ENCODE results near the gene DTWD2. TPM values are rescaled to one million over a fixed set of nuclear protein-coding genes. Genes with fewer than 3 reads are reported as not detected.

DTWD2 gene
- total and polyA plus RNA-seq, 2 experiments from 2014 or later, result 4.1 to 15.4 TPM

DNA sequence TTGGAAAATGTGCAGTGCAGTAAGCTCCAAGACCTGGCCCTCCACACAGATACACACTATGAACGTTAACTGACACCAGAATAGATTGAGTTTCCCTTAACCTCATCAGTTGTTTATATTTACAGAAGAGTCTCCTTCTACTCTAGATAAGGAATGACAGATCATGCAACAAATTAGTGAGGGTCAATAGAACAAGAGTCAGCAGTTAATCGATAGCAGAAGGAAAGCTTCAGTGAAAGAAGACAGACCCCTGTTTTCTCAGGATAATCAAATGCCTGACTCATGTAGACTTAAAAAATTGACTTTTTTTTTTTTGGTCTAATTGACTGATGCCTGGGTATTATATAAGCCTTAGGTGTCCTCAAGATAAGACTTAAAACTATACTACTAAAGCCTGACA is 179.9 kb downstream of the DTWD2 start (continued):
- TF ChIP-seq ZNF331 (CRISPR knock-in tag; IDR thresholded peaks at IDR 0.05; ENCODE audit: low read depth) (no peak), JUNB (IDR thresholded peaks at IDR 0.05; ENCODE audit: unreplicated experiment) (no peak), EZH2phosphoT487 (IDR thresholded peaks at IDR 0.05; ENCODE audit: unreplicated experiment) (no peak), ZNF114 (CRISPR knock-in tag; IDR thresholded peaks at IDR 0.05) (no peak)
- TF ChIP-seq, protein P1, sequence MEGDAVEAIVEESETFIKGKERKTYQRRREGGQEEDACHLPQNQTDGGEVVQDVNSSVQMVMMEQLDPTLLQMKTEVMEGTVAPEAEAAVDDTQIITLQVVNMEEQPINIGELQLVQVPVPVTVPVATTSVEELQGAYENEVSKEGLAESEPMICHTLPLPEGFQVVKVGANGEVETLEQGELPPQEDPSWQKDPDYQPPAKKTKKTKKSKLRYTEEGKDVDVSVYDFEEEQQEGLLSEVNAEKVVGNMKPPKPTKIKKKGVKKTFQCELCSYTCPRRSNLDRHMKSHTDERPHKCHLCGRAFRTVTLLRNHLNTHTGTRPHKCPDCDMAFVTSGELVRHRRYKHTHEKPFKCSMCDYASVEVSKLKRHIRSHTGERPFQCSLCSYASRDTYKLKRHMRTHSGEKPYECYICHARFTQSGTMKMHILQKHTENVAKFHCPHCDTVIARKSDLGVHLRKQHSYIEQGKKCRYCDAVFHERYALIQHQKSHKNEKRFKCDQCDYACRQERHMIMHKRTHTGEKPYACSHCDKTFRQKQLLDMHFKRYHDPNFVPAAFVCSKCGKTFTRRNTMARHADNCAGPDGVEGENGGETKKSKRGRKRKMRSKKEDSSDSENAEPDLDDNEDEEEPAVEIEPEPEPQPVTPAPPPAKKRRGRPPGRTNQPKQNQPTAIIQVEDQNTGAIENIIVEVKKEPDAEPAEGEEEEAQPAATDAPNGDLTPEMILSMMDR (conservative IDR thresholded peaks at IDR 0.05; ENCODE audit: low read depth in 2 of 2), result no peak
- TF ChIP-seq, protein P2, sequence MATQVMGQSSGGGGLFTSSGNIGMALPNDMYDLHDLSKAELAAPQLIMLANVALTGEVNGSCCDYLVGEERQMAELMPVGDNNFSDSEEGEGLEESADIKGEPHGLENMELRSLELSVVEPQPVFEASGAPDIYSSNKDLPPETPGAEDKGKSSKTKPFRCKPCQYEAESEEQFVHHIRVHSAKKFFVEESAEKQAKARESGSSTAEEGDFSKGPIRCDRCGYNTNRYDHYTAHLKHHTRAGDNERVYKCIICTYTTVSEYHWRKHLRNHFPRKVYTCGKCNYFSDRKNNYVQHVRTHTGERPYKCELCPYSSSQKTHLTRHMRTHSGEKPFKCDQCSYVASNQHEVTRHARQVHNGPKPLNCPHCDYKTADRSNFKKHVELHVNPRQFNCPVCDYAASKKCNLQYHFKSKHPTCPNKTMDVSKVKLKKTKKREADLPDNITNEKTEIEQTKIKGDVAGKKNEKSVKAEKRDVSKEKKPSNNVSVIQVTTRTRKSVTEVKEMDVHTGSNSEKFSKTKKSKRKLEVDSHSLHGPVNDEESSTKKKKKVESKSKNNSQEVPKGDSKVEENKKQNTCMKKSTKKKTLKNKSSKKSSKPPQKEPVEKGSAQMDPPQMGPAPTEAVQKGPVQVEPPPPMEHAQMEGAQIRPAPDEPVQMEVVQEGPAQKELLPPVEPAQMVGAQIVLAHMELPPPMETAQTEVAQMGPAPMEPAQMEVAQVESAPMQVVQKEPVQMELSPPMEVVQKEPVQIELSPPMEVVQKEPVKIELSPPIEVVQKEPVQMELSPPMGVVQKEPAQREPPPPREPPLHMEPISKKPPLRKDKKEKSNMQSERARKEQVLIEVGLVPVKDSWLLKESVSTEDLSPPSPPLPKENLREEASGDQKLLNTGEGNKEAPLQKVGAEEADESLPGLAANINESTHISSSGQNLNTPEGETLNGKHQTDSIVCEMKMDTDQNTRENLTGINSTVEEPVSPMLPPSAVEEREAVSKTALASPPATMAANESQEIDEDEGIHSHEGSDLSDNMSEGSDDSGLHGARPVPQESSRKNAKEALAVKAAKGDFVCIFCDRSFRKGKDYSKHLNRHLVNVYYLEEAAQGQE (IDR thresholded peaks at IDR 0.05; ENCODE audit: unreplicated experiment), result no peak

DNA sequence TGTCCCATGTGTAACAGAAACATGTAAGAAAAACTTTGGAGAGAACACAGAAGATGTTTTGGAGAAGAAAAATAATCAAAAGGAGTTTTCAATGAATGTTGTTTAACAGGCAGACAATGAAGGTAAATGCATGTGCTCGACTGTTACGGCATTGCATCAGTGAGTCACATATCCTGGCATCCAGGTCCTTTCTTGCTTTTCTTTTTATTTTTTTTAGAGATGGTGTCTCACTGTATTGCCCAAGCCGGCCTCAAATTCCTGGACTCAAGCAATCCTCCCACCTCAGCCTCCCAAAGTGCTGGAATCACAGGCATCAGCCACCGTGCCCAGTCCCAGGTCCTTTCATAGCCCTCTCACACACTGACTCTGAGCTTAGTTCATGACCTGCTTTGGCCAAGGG is 181.8 kb downstream of the DTWD2 start:
- Histone ChIP-seq H2AFZ (no peak overlapping the region), H3K9me2 (ENCODE audit: insufficient read depth) (peaks cover 7% of the 10 kb centered on the region; the same call in 1 of the 2 replicates), H3K4me1 (ENCODE audit: insufficient read depth) (no peaks in the 10 kb centered on the region), H3K27ac (ENCODE audit: low read depth) (no peak overlapping the region), H3K4me2 (no peak overlapping the region), H3K4me3 (no peak overlapping the region), H3K79me2 (replicated peaks; ENCODE audit: insufficient read depth) (no peaks in the 10 kb centered on the region), H3K36me3 (ENCODE audit: insufficient read depth) (no peaks in the 10 kb centered on the region), H4K20me1 (replicated peaks; ENCODE audit: insufficient read depth) (no peaks in the 10 kb centered on the region), H3F3A (replicated peaks; ENCODE audit: low read depth) (no peaks in the 10 kb centered on the region), H3K27me3 (ENCODE audit: insufficient read depth) (no peaks in the 10 kb centered on the region)
- DNase-seq (ENCODE audit: low spot score) (no peak), ATAC-seq (no peak)
- TF ChIP-seq JUNB (IDR thresholded peaks at IDR 0.05; ENCODE audit: unreplicated experiment) (no peak), ZNF114 (CRISPR knock-in tag; IDR thresholded peaks at IDR 0.05) (no peak), EZH2 (IDR thresholded peaks at IDR 0.05; ENCODE audit: low read depth, unreplicated experiment) (no peak), STAT1 (IDR thresholded peaks at IDR 0.05; ENCODE audit: unreplicated experiment) (no peak), CREB1 (CRISPR knock-in tag; IDR thresholded peaks at IDR 0.05; ENCODE audit: low read depth) (no peak), POLR2AphosphoS5 (IDR thresholded peaks at IDR 0.05; ENCODE audit: low read depth) (no peak)
- TF ChIP-seq, protein P3, sequence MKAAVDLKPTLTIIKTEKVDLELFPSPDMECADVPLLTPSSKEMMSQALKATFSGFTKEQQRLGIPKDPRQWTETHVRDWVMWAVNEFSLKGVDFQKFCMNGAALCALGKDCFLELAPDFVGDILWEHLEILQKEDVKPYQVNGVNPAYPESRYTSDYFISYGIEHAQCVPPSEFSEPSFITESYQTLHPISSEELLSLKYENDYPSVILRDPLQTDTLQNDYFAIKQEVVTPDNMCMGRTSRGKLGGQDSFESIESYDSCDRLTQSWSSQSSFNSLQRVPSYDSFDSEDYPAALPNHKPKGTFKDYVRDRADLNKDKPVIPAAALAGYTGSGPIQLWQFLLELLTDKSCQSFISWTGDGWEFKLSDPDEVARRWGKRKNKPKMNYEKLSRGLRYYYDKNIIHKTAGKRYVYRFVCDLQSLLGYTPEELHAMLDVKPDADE (IDR thresholded peaks at IDR 0.05), result no peak
- TF ChIP-seq, protein P2 (IDR thresholded peaks at IDR 0.05; ENCODE audit: unreplicated experiment), result no peak
- TF ChIP-seq, protein P1 (conservative IDR thresholded peaks at IDR 0.05; ENCODE audit: low read depth in 2 of 2), result no peak
- Mint-ChIP-seq H3K4me1 (no peaks in the 10 kb centered on the region), H3K27ac (no peak overlapping the region), H3K27me3 (ENCODE audit: insufficient read depth, low read depth, poor library complexity) (no peaks in the 10 kb centered on the region), H3K4me3 (no peak overlapping the region), H3K9me3 (peaks cover 6% of the 10 kb centered on the region), H3K36me3 (ENCODE audit: low read depth) (no peaks in the 10 kb centered on the region)
